A673 (cell line): ENCODE results near the gene MED13. TPM values are rescaled to one million over a fixed set of nuclear protein-coding genes. Genes with fewer than 3 reads are reported as not detected.

Experiments used
- BruUV-seq: library from RNA; stranded (reverse); fragments of 400-500 nt; replicated peaks from 2 replicates; lab custom pipeline; 2021; lab: Mats Ljungman, UMichigan
- CTCF ChIA-PET: fragments of 300-600 bp; sonication (Branson Sonifier 250); formaldehyde crosslinking; loops from one replicate; lab custom pipeline; 2022; ENCODE audit warnings: antibody characterized with exemption; lab: Charles Lee
- POLR2A ChIA-PET: fragments of 300-600 bp; sonication (Branson Sonifier 250); formaldehyde crosslinking; loops from one replicate; lab custom pipeline; 2022; ENCODE audit warnings: antibody characterized with exemption; ENCODE audit not compliant: low non-redundant PET; lab: Charles Lee
- DNase-seq: peaks from one replicate; pipeline ENCODE4 v3.0.0-alpha.2; 2015; ENCODE audit warnings: low spot score
- H3K27ac ChIP-seq: fragments of 200-600 bp; sonication (generic); 2 replicates; pipeline ENCODE4 v1.5.1; 2016; ENCODE audit warnings: mixed run types, low read depth, mild to moderate bottlenecking, mixed read lengths, antibody characterized with exemption, low read length; ENCODE audit not compliant: poor library complexity, severe bottlenecking
- H3K27me3 ChIP-seq: fragments of 200-600 bp; sonication (generic); replicated peaks from 2 replicates; pipeline ENCODE4 v1.6.1; 2017; ENCODE audit warnings: mixed run types, low read depth, mild to moderate bottlenecking, mixed read lengths, antibody characterized with exemption, low read length; ENCODE audit not compliant: insufficient read depth, poor library complexity
- H3K36me3 ChIP-seq: fragments of 200-600 bp; sonication (generic); 2 replicates; pipeline ENCODE4 v1.6.1; 2016; ENCODE audit warnings: mixed run types, mild to moderate bottlenecking, mixed read lengths, antibody characterized with exemption, low read length; ENCODE audit not compliant: insufficient read depth, poor library complexity, severe bottlenecking
- H3K4me1 ChIP-seq: fragments of 200-600 bp; sonication (generic); 2 replicates; pipeline ENCODE4 v1.6.1; 2017; ENCODE audit warnings: mixed run types, mild to moderate bottlenecking, mixed read lengths, antibody characterized with exemption, low read length; ENCODE audit not compliant: insufficient read depth, poor library complexity, severe bottlenecking
- H3K4me3 ChIP-seq: fragments of 200-600 bp; sonication (generic); 2 replicates; pipeline ENCODE4 v1.5.1; 2016; ENCODE audit warnings: low read depth, mixed run types, mild to moderate bottlenecking, mixed read lengths, low read length; ENCODE audit not compliant: poor library complexity, severe bottlenecking
- H3K9me3 ChIP-seq: fragments of 200-600 bp; sonication (generic); 2 replicates; pipeline ENCODE4 v1.6.1; 2016; ENCODE audit warnings: mixed run types, low read depth, mild to moderate bottlenecking, mixed read lengths, antibody characterized with exemption, low read length; ENCODE audit not compliant: poor library complexity, severe bottlenecking
- CTCF ChIP-seq: fragments of 300-800, 200-600 bp; sonication (generic); conservative IDR thresholded peaks from 2 replicates; pipeline ENCODE4 v1.5.1; 2017; ENCODE audit warnings: low read depth, mild to moderate bottlenecking, antibody characterized with exemption, low read length, moderate library complexity, mixed read lengths
- EZH2 ChIP-seq: fragments of 200-600 bp; sonication (generic); IDR thresholded peaks from 2 replicates; pipeline ENCODE4 v1.6.1; 2017; ENCODE audit warnings: borderline replicate concordance, low read depth, mild to moderate bottlenecking, mixed read lengths, antibody characterized with exemption, low read length; ENCODE audit not compliant: poor library complexity, severe bottlenecking
- intact Hi-C: fragments of 100-400 bp; cut with micrococcal nuclease; formaldehyde crosslinking; loops from one replicate; pipeline ENCODE4 v1.10.0; 2022; ENCODE audit not compliant: unreplicated experiment
- total RNA-seq: library from RNA; stranded (reverse); gene quantifications from 2 replicates; pipeline ENCODE4 v1.2.3, GENCODE V29; 2021

Gene MED13
- total RNA-seq, 1 experiment from 2014 or later = 65.0 TPM

GRCh38 chr17:61997664-61998063 lies 67.4 kb downstream of the MED13 start:
- ChIA-PET POLR2A (no interaction called here), CTCF (no interaction called here)
- Histone ChIP-seq H3K27ac (no peak overlapping the region), H3K36me3 (peaks cover 15% of the 10 kb centered on the region), H3K4me1 (peaks cover 4% of the 10 kb centered on the region), H3K4me3 (no peak overlapping the region), H3K9me3 (no peaks in the 10 kb centered on the region), H3K27me3 (no peaks in the 10 kb centered on the region)
- DNase-seq = no peak
- no peak for TF ChIP-seq EZH2
- no peak for TF ChIP-seq CTCF
- no TSS peak for BruUV-seq
- intact Hi-C loops = no loop called here

- H3K27me3 ChIP-seq = no peaks in the 10 kb centered on the region
- POLR2A ChIA-PET = no interaction called here
- CTCF ChIA-PET = no interaction called here
- no TSS peak for BruUV-seq
- H3K36me3 ChIP-seq = peaks cover 19% of the 10 kb centered on the region
- no peak for TF ChIP-seq CTCF
- TF ChIP-seq EZH2 = no peak
- intact Hi-C loops = no loop called here
- peaks cover 4% of the 10 kb centered on the region for H3K4me1 ChIP-seq
- H3K9me3 ChIP-seq = no peaks in the 10 kb centered on the region
- no peak for DNase-seq
- no peak overlapping the region for H3K27ac ChIP-seq
- H3K4me3 ChIP-seq = no peak overlapping the region
Measured at GRCh38 chr17:61996916-61997605, 68.0 kb downstream of the MED13 start.

- TF ChIP-seq CTCF (no peak), EZH2 (no peak)
- Histone ChIP-seq H3K4me3 (no peak overlapping the region), H3K27me3 (no peaks in the 10 kb centered on the region), H3K27ac (no peak overlapping the region), H3K9me3 (no peaks in the 10 kb centered on the region), H3K36me3 (peaks cover 31% of the 10 kb centered on the region), H3K4me1 (no peaks in the 10 kb centered on the region)
- no TSS peak for BruUV-seq
- ChIA-PET POLR2A (no interaction called here), CTCF (no interaction called here)
- intact Hi-C loops = no loop called here
- no peak for DNase-seq
Measured at GRCh38 chr17:61989509-61989908, 75.6 kb downstream of the MED13 start.
